Chondrocyte (in vitro differentiated cells): Measurements from ENCODE around the gene EMILIN2. TPM values are rescaled to one million over a fixed set of nuclear protein-coding genes. Genes with fewer than 3 reads are reported as not detected.

Source experiments
- DNase-seq: peaks from one replicate; pipeline ENCODE4 v3.0.0; 2021; ENCODE audit warnings: mixed read lengths, low spot score
- H3K27ac Mint-ChIP-seq: one replicate; pipeline ENCODE4 v1.8.0; 2021; ENCODE audit warnings: mild to moderate bottlenecking, moderate library complexity, mixed read lengths; ENCODE audit not compliant: unreplicated experiment
- H3K27me3 Mint-ChIP-seq: 2 replicates; pipeline ENCODE4 v1.8.0; 2021; ENCODE audit warnings: low read depth, mixed read lengths
- H3K36me3 Mint-ChIP-seq: 2 replicates; pipeline ENCODE4 v1.8.0; 2021; ENCODE audit warnings: low read depth, mixed read lengths
- H3K4me1 Mint-ChIP-seq: 2 replicates; pipeline ENCODE4 v1.8.0; 2021; ENCODE audit warnings: low read depth, mild to moderate bottlenecking, mixed read lengths
- H3K4me3 Mint-ChIP-seq: one replicate; pipeline ENCODE4 v1.8.0; 2021; ENCODE audit warnings: mild to moderate bottlenecking, moderate library complexity, mixed read lengths; ENCODE audit not compliant: unreplicated experiment
- H3K9me3 Mint-ChIP-seq: 2 replicates; pipeline ENCODE4 v1.8.0; 2021; ENCODE audit warnings: low read depth, mixed read lengths
- total RNA-seq: library from RNA; stranded (reverse); gene quantifications from 3 replicates; pipeline ENCODE4 v1.2.1, GENCODE V29; 2021
- TF ChIP-seq, protein P1 (sequence below): fragments of 200-600 bp; sonication (generic); IDR thresholded peaks from 2 replicates; pipeline ENCODE4 v1.5.0; 2021; ENCODE audit warnings: antibody characterized with exemption, mild to moderate bottlenecking, moderate library complexity

EMILIN2 gene
- total RNA-seq, 1 donor from 2014 or later: 9.9 TPM

DNA sequence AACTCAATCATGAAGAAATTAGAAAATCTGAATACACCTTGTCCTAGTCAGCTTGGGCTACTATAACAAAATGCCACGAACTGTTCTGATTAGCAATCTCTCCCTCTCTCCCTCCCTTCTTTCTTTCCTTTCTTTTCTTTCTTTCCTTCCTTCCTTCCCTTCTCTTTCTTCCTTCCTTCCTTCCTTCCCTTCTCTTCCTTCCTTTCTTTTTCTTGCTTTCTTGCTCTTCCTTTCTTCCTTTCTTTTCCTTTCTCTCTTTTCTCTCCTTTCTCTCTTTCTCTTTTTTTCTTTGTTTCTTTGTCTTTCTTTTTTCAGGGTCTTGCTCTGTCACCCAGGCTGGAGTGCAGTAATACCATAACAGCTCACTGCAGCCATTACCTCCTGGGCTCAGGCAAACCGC is 23.6 kb upstream of the EMILIN2 start:
- Mint-ChIP-seq H3K4me3 (no peak overlapping the region), H3K36me3 (no peaks in the 10 kb centered on the region), H3K9me3 (peaks cover 3% of the 10 kb centered on the region), H3K4me1 (no peaks in the 10 kb centered on the region), H3K27ac (no peak overlapping the region), H3K27me3 (peaks cover 3% of the 10 kb centered on the region)
- TF ChIP-seq, protein P1, sequence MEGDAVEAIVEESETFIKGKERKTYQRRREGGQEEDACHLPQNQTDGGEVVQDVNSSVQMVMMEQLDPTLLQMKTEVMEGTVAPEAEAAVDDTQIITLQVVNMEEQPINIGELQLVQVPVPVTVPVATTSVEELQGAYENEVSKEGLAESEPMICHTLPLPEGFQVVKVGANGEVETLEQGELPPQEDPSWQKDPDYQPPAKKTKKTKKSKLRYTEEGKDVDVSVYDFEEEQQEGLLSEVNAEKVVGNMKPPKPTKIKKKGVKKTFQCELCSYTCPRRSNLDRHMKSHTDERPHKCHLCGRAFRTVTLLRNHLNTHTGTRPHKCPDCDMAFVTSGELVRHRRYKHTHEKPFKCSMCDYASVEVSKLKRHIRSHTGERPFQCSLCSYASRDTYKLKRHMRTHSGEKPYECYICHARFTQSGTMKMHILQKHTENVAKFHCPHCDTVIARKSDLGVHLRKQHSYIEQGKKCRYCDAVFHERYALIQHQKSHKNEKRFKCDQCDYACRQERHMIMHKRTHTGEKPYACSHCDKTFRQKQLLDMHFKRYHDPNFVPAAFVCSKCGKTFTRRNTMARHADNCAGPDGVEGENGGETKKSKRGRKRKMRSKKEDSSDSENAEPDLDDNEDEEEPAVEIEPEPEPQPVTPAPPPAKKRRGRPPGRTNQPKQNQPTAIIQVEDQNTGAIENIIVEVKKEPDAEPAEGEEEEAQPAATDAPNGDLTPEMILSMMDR: no peak
- DNase-seq: no peak

DNA sequence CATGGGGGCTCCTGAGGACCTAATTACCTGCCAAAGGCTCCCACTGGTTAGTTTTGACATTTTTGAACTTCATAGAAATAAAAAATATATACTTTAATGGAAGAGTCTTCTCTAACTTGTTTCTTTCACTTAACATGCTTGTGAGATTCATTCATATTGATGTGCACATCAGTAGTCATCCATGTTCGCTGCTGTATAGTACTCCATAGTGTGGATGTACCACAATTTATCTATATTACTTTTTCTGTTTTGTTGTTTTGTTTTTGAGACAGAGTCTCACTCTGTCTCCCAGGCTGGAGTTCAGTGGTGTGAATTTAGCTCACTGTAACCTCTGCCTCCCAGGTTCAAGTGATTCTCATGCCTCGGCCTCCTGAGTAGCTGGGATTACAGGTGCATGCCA is 22.8 kb upstream of the EMILIN2 start:
- H3K4me3 Mint-ChIP-seq: no peak overlapping the region
- TF ChIP-seq, protein P1: no peak
- no peak for DNase-seq
- no peaks in the 10 kb centered on the region for H3K4me1 Mint-ChIP-seq
- H3K9me3 Mint-ChIP-seq: no peaks in the 10 kb centered on the region
- H3K27me3 Mint-ChIP-seq: peaks cover 3% of the 10 kb centered on the region
- no peak overlapping the region for H3K27ac Mint-ChIP-seq
- no peaks in the 10 kb centered on the region for H3K36me3 Mint-ChIP-seq

DNA sequence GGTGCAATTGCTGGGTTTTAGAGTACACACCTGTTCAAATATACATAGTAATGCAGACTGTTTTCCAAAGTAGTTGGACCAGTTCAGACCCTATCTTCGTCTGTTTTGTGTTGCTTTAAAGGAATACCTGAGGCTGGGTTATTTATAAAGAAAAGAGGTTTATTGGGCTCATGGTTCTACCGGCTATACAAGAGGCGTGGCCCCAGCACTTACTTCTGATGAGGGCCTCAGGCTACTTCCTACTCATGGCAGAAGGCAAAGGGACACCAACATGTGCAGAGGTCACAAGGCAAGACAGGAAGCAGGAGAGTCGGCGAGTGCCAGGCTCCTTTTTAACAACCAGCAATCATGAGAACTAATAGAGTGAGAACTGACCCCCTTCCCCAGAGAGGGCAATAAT is 21.9 kb upstream of the EMILIN2 start:
- Mint-ChIP-seq H3K27me3 (peaks cover 3% of the 10 kb centered on the region), H3K4me1 (no peaks in the 10 kb centered on the region), H3K36me3 (no peaks in the 10 kb centered on the region), H3K4me3 (no peak overlapping the region), H3K27ac (no peak overlapping the region), H3K9me3 (no peaks in the 10 kb centered on the region)
- TF ChIP-seq, protein P1: no peak
- DNase-seq: no peak

DNA sequence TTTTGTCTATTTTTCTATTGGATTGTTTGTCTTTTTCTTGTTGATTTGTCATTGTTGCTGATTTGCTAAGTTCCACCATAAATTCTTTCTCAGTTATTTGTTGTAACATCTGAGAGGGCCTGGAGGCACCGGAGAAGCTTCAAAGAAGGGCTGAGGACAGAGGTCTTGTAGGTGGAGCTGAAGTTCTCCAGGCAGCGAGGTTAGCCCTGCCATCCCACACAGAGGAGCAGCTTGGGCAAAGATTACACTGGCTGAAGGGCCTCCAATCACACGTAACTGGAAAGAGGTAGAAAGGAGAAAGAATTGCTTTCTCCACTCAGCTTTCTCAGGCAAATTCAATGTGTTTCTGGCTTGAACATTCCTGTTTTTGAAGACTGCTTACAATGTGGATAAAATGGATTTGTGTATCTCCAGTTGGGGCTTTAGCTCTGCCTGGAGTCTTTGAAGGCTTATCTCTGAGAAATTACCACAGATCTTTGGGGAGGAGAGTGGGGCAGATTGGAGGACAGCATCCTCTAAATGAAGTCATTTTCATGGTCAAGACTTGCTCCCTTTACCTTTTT is 21.1 kb upstream of the EMILIN2 start:
- no peak overlapping the region for H3K27ac Mint-ChIP-seq
- DNase-seq: no peak

DNA sequence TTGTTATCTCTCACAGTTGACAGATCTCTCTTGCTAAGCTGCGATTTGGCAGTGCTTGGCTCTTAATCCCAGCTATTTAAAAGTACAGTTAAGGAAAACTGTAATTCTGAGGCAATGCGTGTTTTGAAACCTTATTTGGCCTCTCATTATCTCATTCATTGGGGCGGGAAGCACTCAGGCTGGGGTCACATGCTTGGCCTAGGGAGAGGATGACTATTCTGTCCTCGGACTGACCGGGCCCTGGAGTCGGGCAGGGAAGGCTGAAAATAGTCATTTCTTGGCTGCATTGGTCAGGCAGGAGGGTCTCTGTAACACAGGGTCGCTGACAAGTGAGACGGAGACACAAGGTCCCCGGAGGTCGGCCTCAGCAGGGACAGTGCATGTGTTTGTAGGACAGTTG is 20.2 kb upstream of the EMILIN2 start:
- TF ChIP-seq, protein P1: no peak
- Mint-ChIP-seq H3K4me3 (no peak overlapping the region), H3K27ac (no peak overlapping the region), H3K9me3 (no peaks in the 10 kb centered on the region), H3K36me3 (no peaks in the 10 kb centered on the region), H3K4me1 (no peaks in the 10 kb centered on the region), H3K27me3 (peaks cover 6% of the 10 kb centered on the region)
- DNase-seq: no peak

More for the DNA sequence above, 21.1 kb upstream of the EMILIN2 start:
- TF ChIP-seq, protein P1: no peak
- H3K9me3 Mint-ChIP-seq: no peaks in the 10 kb centered on the region
- no peak overlapping the region for H3K4me3 Mint-ChIP-seq
- H3K27me3 Mint-ChIP-seq: peaks cover 6% of the 10 kb centered on the region
- H3K36me3 Mint-ChIP-seq: no peaks in the 10 kb centered on the region
- H3K4me1 Mint-ChIP-seq: no peaks in the 10 kb centered on the region
